HEK293T (cell line): ENCODE results near the gene SCN3B.

Experiments used
- ARNT ChIP-seq: fragments of 450-650 bp; IDR thresholded peaks from 2 replicates; pipeline ENCODE4 v1.6.1; 2017; ENCODE audit warnings: mild to moderate bottlenecking
- BHLHE40 ChIP-seq: fragments of 450-650 bp; IDR thresholded peaks from 2 replicates; pipeline ENCODE4 v1.6.1; 2016; ENCODE audit warnings: mild to moderate bottlenecking, moderate library complexity, borderline replicate concordance
- CTBP1 ChIP-seq: fragments of 450-650 bp; IDR thresholded peaks from 2 replicates; pipeline ENCODE4 v1.6.1; 2016; ENCODE audit warnings: borderline replicate concordance
- FOXA1 ChIP-seq: fragments of 450-650 bp; IDR thresholded peaks from 2 replicates; pipeline ENCODE4 v1.6.1; 2016; ENCODE audit warnings: mild to moderate bottlenecking
- FOXK2 ChIP-seq: fragments of 450-650 bp; IDR thresholded peaks from 2 replicates; pipeline ENCODE4 v1.6.1; 2016; ENCODE audit warnings: mild to moderate bottlenecking
- FOXM1 ChIP-seq: fragments of 450-650 bp; IDR thresholded peaks from 2 replicates; pipeline ENCODE4 v1.6.1; 2017; ENCODE audit warnings: mild to moderate bottlenecking, borderline replicate concordance
- HDGF ChIP-seq: fragments of 450-650 bp; IDR thresholded peaks from 2 replicates; pipeline ENCODE4 v1.6.1; 2017; ENCODE audit warnings: antibody characterized with exemption, borderline replicate concordance
- NFRKB ChIP-seq: fragments of 450-650 bp; IDR thresholded peaks from 2 replicates; pipeline ENCODE4 v1.6.1; 2016; ENCODE audit warnings: mild to moderate bottlenecking, moderate library complexity
- SP1 ChIP-seq: fragments of 450-650 bp; IDR thresholded peaks from 2 replicates; pipeline ENCODE4 v1.6.1; 2017
- SUZ12 ChIP-seq: fragments of 450-650 bp; IDR thresholded peaks from 2 replicates; pipeline ENCODE4 v1.6.1; 2016; ENCODE audit warnings: mild to moderate bottlenecking
- TARDBP ChIP-seq: fragments of 450-650 bp; IDR thresholded peaks from 2 replicates; pipeline ENCODE4 v1.6.1; 2016
- ZNF384 ChIP-seq: fragments of 450-650 bp; IDR thresholded peaks from 2 replicates; pipeline ENCODE4 v1.6.1; 2016
- TF ChIP-seq, protein P1 (sequence below): fragments of 450-650 bp; IDR thresholded peaks from 2 replicates; pipeline ENCODE4 v1.6.1; 2016

DNA sequence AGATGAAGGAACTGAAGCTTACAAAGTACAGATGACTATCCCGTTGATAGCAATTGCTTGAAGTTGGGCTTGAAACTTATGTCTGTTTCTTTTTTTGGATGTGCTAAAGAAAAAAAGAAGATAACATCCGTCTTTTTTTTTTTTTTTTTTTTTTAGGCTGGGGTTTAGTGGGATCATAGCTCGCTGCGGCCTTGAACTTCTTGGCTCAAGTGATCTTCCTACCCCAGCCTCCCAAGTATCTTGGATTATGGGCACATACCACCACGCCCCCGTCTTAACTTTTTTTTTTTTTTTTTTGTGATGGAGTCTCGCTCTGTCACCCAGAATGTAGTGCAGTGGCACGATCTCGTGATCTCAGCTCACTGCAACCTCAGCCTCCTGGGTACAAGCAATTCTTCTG, 40.8 kb upstream of the SCN3B start:
- TF ChIP-seq, protein P1, sequence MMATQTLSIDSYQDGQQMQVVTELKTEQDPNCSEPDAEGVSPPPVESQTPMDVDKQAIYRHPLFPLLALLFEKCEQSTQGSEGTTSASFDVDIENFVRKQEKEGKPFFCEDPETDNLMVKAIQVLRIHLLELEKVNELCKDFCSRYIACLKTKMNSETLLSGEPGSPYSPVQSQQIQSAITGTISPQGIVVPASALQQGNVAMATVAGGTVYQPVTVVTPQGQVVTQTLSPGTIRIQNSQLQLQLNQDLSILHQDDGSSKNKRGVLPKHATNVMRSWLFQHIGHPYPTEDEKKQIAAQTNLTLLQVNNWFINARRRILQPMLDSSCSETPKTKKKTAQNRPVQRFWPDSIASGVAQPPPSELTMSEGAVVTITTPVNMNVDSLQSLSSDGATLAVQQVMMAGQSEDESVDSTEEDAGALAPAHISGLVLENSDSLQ, result no peak
- TF ChIP-seq CTBP1, result no peak
- no peak for TF ChIP-seq FOXM1
- TF ChIP-seq SUZ12, result no peak
- TF ChIP-seq FOXA1, result no peak
- TF ChIP-seq HDGF, result no peak
- TF ChIP-seq FOXK2, result no peak
- no peak for TF ChIP-seq BHLHE40
- TF ChIP-seq NFRKB, result no peak
- no peak for TF ChIP-seq SP1
- no peak for TF ChIP-seq ZNF384
- TF ChIP-seq ARNT, result no peak
- no peak for TF ChIP-seq TARDBP
